Progenitor cell of endocrine pancreas (in vitro differentiated cells): ENCODE data around the gene DDIAS. TPM values are rescaled to one million over a fixed set of nuclear protein-coding genes. Genes with fewer than 3 reads are reported as not detected.
"Not testable (repeated sequence)": the region's sequence is repeated elsewhere in the genome, so short reads cannot be mapped to it uniquely, and the experiment has no call there.

ENCODE experiments used
- DNase-seq: peaks from one replicate; pipeline ENCODE4 v3.0.0; 2021; ENCODE audit warnings: low spot score; ENCODE audit not compliant: unreplicated experiment
- H3K27ac Mint-ChIP-seq: 2 replicates; pipeline ENCODE4 v1.8.0; 2021; ENCODE audit warnings: mild to moderate bottlenecking, moderate library complexity, mixed read lengths
- H3K27me3 Mint-ChIP-seq: 2 replicates; pipeline ENCODE4 v1.8.0; 2021; ENCODE audit warnings: mixed read lengths
- H3K36me3 Mint-ChIP-seq: 2 replicates; pipeline ENCODE4 v1.8.0; 2022; ENCODE audit warnings: mixed read lengths; ENCODE audit not compliant: insufficient read depth
- H3K4me1 Mint-ChIP-seq: 2 replicates; pipeline ENCODE4 v1.8.0; 2021; ENCODE audit warnings: low read depth, mixed read lengths
- H3K4me3 Mint-ChIP-seq: 2 replicates; pipeline ENCODE4 v1.8.0; 2021; ENCODE audit warnings: low read depth, mild to moderate bottlenecking, moderate library complexity, mixed read lengths
- H3K9me3 Mint-ChIP-seq: 2 replicates; pipeline ENCODE4 v1.8.0; 2021; ENCODE audit warnings: low read depth, mixed read lengths
- CTCF ChIP-seq: fragments of 200-600 bp; sonication (generic); IDR thresholded peaks from one replicate; pipeline ENCODE4 v1.5.0; 2021; ENCODE audit warnings: antibody characterized with exemption, mild to moderate bottlenecking; ENCODE audit not compliant: unreplicated experiment
- total RNA-seq: library from RNA; stranded (reverse); gene quantifications from 2 replicates; pipeline ENCODE4 v1.2.1, GENCODE V29; 2021

DDIAS gene
- total RNA-seq, 1 donor from 2014 or later = 7.8 TPM

- no peak for DNase-seq
- no peaks in the 10 kb centered on the region for H3K36me3 Mint-ChIP-seq
- H3K27ac Mint-ChIP-seq = no peak overlapping the region
- no peak overlapping the region for H3K4me3 Mint-ChIP-seq
- H3K9me3 Mint-ChIP-seq = no peaks in the 10 kb centered on the region
- H3K27me3 Mint-ChIP-seq = no peaks in the 10 kb centered on the region
- H3K4me1 Mint-ChIP-seq = peaks cover 6% of the 10 kb centered on the region
- peak; percentile 74 for TF ChIP-seq CTCF
Observed at GRCh38 chr11:82906236-82906635, 4.7 kb downstream of the DDIAS start.

- H3K9me3 Mint-ChIP-seq = peaks cover 7% of the 10 kb centered on the region
- no peaks in the 10 kb centered on the region for H3K27me3 Mint-ChIP-seq
- no peak for DNase-seq
- no peak overlapping the region for H3K27ac Mint-ChIP-seq
- no peak overlapping the region for H3K4me3 Mint-ChIP-seq
- no peak for TF ChIP-seq CTCF
- peaks cover 4% of the 10 kb centered on the region for H3K36me3 Mint-ChIP-seq
- peaks cover 5% of the 10 kb centered on the region for H3K4me1 Mint-ChIP-seq
Observed at GRCh38 chr11:82906931-82907330, 5.4 kb downstream of the DDIAS start.

GRCh38 chr11:82907371-82907770 is 5.8 kb downstream of the DDIAS start:
- TF ChIP-seq CTCF = no peak
- Mint-ChIP-seq H3K36me3 (peaks cover 4% of the 10 kb centered on the region), H3K4me1 (peaks cover 2% of the 10 kb centered on the region), H3K9me3 (peaks cover 7% of the 10 kb centered on the region), H3K4me3 (no peak overlapping the region), H3K27ac (no peak overlapping the region), H3K27me3 (no peaks in the 10 kb centered on the region)
- DNase-seq = no peak

- Mint-ChIP-seq H3K9me3 (peaks cover 7% of the 10 kb centered on the region), H3K4me3 (no peak overlapping the region), H3K4me1 (no peaks in the 10 kb centered on the region), H3K36me3 (peaks cover 4% of the 10 kb centered on the region), H3K27ac (no peak overlapping the region), H3K27me3 (no peaks in the 10 kb centered on the region)
- no peak for DNase-seq
- no peak for TF ChIP-seq CTCF
Observed at GRCh38 chr11:82908311-82908710, 6.8 kb downstream of the DDIAS start.

GRCh38 chr11:82909015-82909640 is 7.6 kb downstream of the DDIAS start:
- H3K27me3 Mint-ChIP-seq = no peaks in the 10 kb centered on the region
- no peak for DNase-seq
- H3K9me3 Mint-ChIP-seq = peaks cover 7% of the 10 kb centered on the region
- no peak for TF ChIP-seq CTCF
- H3K36me3 Mint-ChIP-seq = peaks cover 4% of the 10 kb centered on the region
- no peaks in the 10 kb centered on the region for H3K4me1 Mint-ChIP-seq
- H3K27ac Mint-ChIP-seq = no peak overlapping the region
- H3K4me3 Mint-ChIP-seq = no peak overlapping the region

GRCh38 chr11:82919786-82920185 is 18.2 kb downstream of the DDIAS start:
- DNase-seq, H3K4me1 Mint-ChIP-seq, H3K9me3 Mint-ChIP-seq, H3K27me3 Mint-ChIP-seq, H3K4me3 Mint-ChIP-seq, H3K27ac Mint-ChIP-seq: not testable (repeated sequence)
- peaks cover 19% of the 10 kb centered on the region for H3K36me3 Mint-ChIP-seq

GRCh38 chr11:82920227-82920626 is 18.7 kb downstream of the DDIAS start:
- H3K27me3 Mint-ChIP-seq, H3K9me3 Mint-ChIP-seq, H3K4me1 Mint-ChIP-seq, H3K27ac Mint-ChIP-seq, H3K4me3 Mint-ChIP-seq, DNase-seq: not testable (repeated sequence)
- H3K36me3 Mint-ChIP-seq = peaks cover 19% of the 10 kb centered on the region

- not testable (repeated sequence) for H3K9me3 Mint-ChIP-seq, H3K4me1 Mint-ChIP-seq
Observed at GRCh38 chr11:82922396-82923173, 21.0 kb downstream of the DDIAS start.

More at GRCh38 chr11:82922396-82923173, 21.0 kb downstream of the DDIAS start:
- peaks cover 17% of the 10 kb centered on the region for H3K36me3 Mint-ChIP-seq
- H3K4me3 Mint-ChIP-seq, DNase-seq, H3K27me3 Mint-ChIP-seq, H3K27ac Mint-ChIP-seq: not testable (repeated sequence)
